ENCODE data around the gene PPFIA3. TPM values are rescaled to one million over a fixed set of nuclear protein-coding genes. Genes with fewer than 3 reads are reported as not detected.

The PPFIA3 gene
- total RNA-seq, 1 experiment from 2014 or later: 27.3 TPM

DNA sequence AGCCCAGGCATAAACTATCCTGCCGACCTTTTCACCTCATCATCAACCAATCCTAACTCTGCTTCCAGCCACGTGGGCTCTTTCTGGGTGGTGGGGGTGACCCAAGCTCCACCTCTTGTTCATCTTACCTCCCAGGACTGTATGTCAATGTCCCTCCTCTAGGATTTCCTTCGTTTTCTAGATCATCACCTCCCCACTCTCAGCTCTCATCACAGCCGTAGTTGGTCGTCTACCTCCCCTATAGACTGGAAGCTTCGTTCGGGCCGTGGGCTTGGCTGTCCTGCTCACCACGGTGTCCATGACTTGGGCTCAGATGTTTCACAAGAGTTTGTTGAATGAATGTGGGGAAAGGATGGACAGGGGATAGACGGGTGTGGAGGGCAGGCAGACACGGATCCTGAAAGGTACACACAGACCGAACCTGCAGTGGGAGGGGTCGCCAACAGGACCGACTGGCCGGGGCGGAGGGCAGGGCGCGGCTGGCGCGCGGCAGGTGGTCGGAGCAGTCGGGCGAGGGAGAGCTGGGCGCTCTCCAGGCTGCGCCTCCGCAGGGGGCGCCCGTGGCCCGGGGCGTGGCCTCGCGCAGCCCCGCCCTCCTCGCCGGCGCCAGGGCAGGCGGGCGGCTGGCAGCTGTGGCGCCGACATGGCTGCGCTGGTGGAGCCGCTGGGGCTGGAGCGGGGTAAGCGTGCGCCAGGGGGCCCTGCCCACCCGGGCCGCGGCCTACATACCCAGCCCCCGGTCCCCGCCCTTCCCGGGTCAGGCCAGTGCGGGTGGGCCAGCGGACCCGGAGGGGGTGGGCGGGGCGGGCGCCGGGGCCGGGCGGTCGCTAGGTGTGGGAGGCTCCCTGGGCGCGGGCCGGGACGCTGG, 5.3 kb upstream of the PPFIA3 start, which contains the start of gene LIN7B:
LIN7B (plus strand) TSS at position 609 of the 868 bp plus-strand sequence; CDS start at position 644, 35 bp downstream.
- H3K4me1 Mint-ChIP-seq: peaks cover 14% of the 10 kb centered on the region
- peaks cover 23% of the 10 kb centered on the region for H3K27me3 Mint-ChIP-seq (ENCODE audit: low read depth)
- peaks cover 4% of the 10 kb centered on the region; the same call in 1 of the 2 replicates for H3K36me3 Mint-ChIP-seq
- CTCF ChIA-PET: interaction anchor here (0.5 to 2.7 kb wide), 34 partner anchors 8 to 944 kb away, joined by 3 to 65 read pairs (median 6); partner anchors contain the start of genes HRC and RUVBL2
- peak within 1 kb of the TSS; percentile 66 for H3K27ac Mint-ChIP-seq
- TF ChIP-seq, protein P1, sequence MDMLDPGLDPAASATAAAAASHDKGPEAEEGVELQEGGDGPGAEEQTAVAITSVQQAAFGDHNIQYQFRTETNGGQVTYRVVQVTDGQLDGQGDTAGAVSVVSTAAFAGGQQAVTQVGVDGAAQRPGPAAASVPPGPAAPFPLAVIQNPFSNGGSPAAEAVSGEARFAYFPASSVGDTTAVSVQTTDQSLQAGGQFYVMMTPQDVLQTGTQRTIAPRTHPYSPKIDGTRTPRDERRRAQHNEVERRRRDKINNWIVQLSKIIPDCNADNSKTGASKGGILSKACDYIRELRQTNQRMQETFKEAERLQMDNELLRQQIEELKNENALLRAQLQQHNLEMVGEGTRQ (CRISPR knock-in tag; IDR thresholded peaks at IDR 0.05): peak; percentile 89
- TF ChIP-seq MYBL2 (CRISPR knock-in tag; IDR thresholded peaks at IDR 0.05) (no peak), ZNF423 (CRISPR knock-in tag; IDR thresholded peaks at IDR 0.05) (peak; percentile 63), TP53 (CRISPR knock-in tag; IDR thresholded peaks at IDR 0.05) (no peak), ELF4 (CRISPR knock-in tag; IDR thresholded peaks at IDR 0.05; ENCODE audit: low read depth) (no peak), SP1 (CRISPR knock-in tag; conservative IDR thresholded peaks at IDR 0.05) (peak; percentile 90), ZNF671 (CRISPR knock-in tag; IDR thresholded peaks at IDR 0.05) (0 out of 2 replicates have a peak, but pooled peaks have one; percentile 7), GRHL2 (CRISPR knock-in tag; IDR thresholded peaks at IDR 0.05; ENCODE audit: insufficient replicate concordance, severe bottlenecking) (no peak), ZNF416 (CRISPR knock-in tag; IDR thresholded peaks at IDR 0.05) (no peak), ZNF219 (CRISPR knock-in tag; IDR thresholded peaks at IDR 0.05; ENCODE audit: borderline replicate concordance) (no peak), ZBTB21 (CRISPR knock-in tag; IDR thresholded peaks at IDR 0.05; ENCODE audit: borderline replicate concordance) (no peak), PRRX2 (CRISPR knock-in tag; IDR thresholded peaks at IDR 0.05) (no peak), FOXP1 (CRISPR knock-in tag; IDR thresholded peaks at IDR 0.05; ENCODE audit: borderline replicate concordance) (peak; percentile 51; the same call in 1 of the 2 replicates), HMGA2 (CRISPR knock-in tag; IDR thresholded peaks at IDR 0.05) (no peak), NFE2L1 (CRISPR knock-in tag; IDR thresholded peaks at IDR 0.05) (0 out of 2 replicates have a peak, but pooled peaks have one; percentile 28), TEAD1 (CRISPR knock-in tag; IDR thresholded peaks at IDR 0.05) (peak; percentile 31; the same call in 1 of the 2 replicates), TEAD4 (CRISPR knock-in tag; IDR thresholded peaks at IDR 0.05) (no peak), KAT7 (CRISPR knock-in tag; IDR thresholded peaks at IDR 0.05; ENCODE audit: borderline replicate concordance) (no peak), IRF2 (CRISPR knock-in tag; IDR thresholded peaks at IDR 0.05; ENCODE audit: borderline replicate concordance, low read depth) (no peak), CREM (CRISPR knock-in tag; IDR thresholded peaks at IDR 0.05) (peak; percentile 21; the same call in 1 of the 2 replicates), JAZF1 (CRISPR knock-in tag; IDR thresholded peaks at IDR 0.05) (no peak)
- TF ChIP-seq, protein P2, sequence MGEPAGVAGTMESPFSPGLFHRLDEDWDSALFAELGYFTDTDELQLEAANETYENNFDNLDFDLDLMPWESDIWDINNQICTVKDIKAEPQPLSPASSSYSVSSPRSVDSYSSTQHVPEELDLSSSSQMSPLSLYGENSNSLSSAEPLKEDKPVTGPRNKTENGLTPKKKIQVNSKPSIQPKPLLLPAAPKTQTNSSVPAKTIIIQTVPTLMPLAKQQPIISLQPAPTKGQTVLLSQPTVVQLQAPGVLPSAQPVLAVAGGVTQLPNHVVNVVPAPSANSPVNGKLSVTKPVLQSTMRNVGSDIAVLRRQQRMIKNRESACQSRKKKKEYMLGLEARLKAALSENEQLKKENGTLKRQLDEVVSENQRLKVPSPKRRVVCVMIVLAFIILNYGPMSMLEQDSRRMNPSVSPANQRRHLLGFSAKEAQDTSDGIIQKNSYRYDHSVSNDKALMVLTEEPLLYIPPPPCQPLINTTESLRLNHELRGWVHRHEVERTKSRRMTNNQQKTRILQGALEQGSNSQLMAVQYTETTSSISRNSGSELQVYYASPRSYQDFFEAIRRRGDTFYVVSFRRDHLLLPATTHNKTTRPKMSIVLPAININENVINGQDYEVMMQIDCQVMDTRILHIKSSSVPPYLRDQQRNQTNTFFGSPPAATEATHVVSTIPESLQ (CRISPR knock-in tag; IDR thresholded peaks at IDR 0.05): no peak
- TF ChIP-seq, protein P3, sequence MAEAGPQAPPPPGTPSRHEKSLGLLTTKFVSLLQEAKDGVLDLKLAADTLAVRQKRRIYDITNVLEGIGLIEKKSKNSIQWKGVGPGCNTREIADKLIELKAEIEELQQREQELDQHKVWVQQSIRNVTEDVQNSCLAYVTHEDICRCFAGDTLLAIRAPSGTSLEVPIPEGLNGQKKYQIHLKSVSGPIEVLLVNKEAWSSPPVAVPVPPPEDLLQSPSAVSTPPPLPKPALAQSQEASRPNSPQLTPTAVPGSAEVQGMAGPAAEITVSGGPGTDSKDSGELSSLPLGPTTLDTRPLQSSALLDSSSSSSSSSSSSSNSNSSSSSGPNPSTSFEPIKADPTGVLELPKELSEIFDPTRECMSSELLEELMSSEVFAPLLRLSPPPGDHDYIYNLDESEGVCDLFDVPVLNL (CRISPR knock-in tag; IDR thresholded peaks at IDR 0.05; ENCODE audit: borderline replicate concordance, low read depth): no peak
- TF ChIP-seq, protein P4, sequence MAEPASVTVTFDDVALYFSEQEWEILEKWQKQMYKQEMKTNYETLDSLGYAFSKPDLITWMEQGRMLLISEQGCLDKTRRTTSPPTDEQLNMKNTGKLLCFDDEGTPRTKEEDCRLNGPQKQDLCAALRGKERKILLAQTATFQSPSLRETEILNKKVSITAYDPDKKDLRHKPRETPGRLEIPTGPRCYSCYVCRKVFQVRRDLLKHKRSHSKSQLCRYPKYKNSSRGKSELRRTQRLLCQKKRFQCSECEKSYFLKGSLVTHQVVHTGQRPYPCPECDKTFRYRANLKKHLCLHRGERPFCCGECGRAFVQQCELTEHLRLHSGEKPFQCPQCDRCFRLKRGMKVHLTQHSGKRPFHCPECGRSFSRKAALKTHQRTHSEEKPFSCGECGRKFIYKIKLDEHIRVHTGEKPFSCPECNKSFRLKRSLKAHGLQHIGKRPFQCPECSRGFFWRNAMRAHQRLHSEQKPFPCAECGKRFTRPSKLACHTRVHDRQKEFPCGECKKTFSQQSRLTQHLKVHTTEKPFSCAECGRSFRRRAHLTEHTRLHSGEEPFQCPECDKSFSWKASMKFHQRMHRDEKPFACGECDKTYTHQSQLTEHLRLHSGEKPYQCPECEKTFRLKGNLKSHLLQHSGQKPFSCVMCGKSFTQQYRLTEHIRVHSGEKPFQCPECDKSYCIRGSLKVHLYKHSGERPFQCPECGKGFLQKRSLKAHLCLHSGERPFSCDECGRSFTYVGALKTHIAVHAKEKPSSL (CRISPR knock-in tag; conservative IDR thresholded peaks at IDR 0.05): no peak
- TF ChIP-seq, protein P5, sequence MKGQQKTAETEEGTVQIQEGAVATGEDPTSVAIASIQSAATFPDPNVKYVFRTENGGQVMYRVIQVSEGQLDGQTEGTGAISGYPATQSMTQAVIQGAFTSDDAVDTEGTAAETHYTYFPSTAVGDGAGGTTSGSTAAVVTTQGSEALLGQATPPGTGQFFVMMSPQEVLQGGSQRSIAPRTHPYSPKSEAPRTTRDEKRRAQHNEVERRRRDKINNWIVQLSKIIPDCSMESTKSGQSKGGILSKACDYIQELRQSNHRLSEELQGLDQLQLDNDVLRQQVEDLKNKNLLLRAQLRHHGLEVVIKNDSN (CRISPR knock-in tag; IDR thresholded peaks at IDR 0.05): peak; percentile 91
- TF ChIP-seq, protein P6, sequence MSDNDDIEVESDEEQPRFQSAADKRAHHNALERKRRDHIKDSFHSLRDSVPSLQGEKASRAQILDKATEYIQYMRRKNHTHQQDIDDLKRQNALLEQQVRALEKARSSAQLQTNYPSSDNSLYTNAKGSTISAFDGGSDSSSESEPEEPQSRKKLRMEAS (CRISPR knock-in tag; IDR thresholded peaks at IDR 0.05): no peak
- TF ChIP-seq, protein P7, sequence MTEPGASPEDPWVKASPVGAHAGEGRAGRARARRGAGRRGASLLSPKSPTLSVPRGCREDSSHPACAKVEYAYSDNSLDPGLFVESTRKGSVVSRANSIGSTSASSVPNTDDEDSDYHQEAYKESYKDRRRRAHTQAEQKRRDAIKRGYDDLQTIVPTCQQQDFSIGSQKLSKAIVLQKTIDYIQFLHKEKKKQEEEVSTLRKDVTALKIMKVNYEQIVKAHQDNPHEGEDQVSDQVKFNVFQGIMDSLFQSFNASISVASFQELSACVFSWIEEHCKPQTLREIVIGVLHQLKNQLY (CRISPR knock-in tag; IDR thresholded peaks at IDR 0.05): no peak
- ATAC-seq (peak; percentile 57), DNase-seq (ENCODE audit: low spot score) (peak; percentile 60)
- H3K9me3 Mint-ChIP-seq: no peaks in the 10 kb centered on the region
- POLR2A ChIA-PET: interaction anchor here (0.6 to 1.6 kb wide), 8 partner anchors 8 to 402 kb away, joined by 3 to 5 read pairs (median 3); no protein-coding TSS in a partner anchor
- H3K4me3 Mint-ChIP-seq: peak within 1 kb of the TSS; percentile 79
